A172 (cell line): ENCODE results near the gene BRD9. TPM values are rescaled to one million over a fixed set of nuclear protein-coding genes. Genes with fewer than 3 reads are reported as not detected.
"Not testable (repeated sequence)": the region's sequence is repeated elsewhere in the genome, so short reads cannot be mapped to it uniquely, and the experiment has no call there.

ENCODE experiments used
- DNase-seq: peaks from one replicate; pipeline ENCODE4 v3.0.0-alpha.2; 2015; ENCODE audit warnings: low spot score
- total RNA-seq: library from RNA; depleted of rRNA; stranded (reverse); fragments of >200 nt; shearing (Covaris generic); gene quantifications from 2 replicates; pipeline ENCODE4 v1.2.3, GENCODE V29; 2014; rRNA removed

BRD9 gene
- total RNA-seq = 29.9 and 38.8 TPM in 2 replicates

DNA sequence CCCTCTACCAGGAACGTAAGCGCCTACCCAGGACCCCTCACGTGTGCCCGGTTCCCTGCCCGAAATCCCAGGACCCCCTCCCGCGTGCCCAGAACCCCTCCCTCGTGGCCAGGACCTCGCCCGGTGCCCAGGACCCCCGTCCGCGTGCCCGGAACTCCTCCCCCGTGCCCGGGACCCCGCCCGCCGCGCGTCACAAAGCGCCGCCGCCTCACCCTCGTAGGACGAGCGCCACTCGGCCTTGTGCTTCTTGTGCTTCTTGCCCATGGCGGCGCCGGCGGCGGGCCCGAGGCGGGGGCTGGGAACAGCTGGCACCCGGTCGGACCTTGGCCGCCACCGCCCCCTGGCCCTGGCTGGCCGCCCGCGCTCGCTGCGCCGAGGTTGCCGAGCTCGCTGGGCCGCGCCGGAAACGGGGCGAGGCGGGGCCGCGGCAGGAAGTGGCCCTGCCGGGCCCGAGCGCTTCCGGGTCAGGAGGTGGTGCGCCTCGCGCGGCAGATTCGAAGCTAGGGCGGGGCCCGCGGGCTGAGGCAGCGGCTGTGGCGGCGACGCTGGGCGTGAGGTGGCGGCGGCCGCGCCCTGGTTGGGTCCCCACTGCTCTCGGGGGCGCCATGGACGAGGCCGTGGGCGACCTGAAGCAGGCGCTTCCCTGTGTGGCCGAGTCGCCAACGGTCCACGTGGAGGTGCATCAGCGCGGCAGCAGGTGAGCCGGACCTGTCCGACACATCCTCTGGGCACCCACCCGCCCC, at the start of gene BRD9, which contains the start of gene TRIP13:
Gene BRD9 (minus strand): TSS at position 408 of the 743 bp plus-strand sequence. CDS start 144 bp downstream, at position 264.
Gene TRIP13 (plus strand): TSS at position 491 of the 743 bp plus-strand sequence. CDS start 115 bp downstream, at position 606.
- peak; percentile 44 for DNase-seq

- not testable (repeated sequence) for DNase-seq
These were observed 48.1 kb upstream of the BRD9 start for GRCh38 chr5:940741-941140.

DNA sequence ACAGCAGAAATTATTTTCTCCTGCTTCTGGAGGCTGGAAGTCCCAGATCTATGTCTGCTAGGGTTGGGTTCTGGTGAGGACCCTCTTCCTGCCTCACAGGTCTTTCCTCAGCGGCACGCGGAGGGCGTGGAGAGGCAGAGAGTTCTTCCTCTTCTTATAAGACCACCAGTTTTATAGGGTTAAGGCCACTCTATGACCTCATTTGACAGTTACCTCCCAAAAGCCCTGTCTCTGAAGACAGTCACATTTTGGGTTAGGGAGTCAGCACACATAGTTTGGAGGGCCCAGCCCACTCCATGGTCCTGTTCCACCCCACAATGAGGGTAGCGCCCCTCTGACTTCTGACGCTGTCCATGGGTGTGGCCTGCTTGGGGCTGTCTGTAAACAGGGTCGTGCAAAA, 46.8 kb upstream of the BRD9 start:
- DNase-seq = no peak

DNA sequence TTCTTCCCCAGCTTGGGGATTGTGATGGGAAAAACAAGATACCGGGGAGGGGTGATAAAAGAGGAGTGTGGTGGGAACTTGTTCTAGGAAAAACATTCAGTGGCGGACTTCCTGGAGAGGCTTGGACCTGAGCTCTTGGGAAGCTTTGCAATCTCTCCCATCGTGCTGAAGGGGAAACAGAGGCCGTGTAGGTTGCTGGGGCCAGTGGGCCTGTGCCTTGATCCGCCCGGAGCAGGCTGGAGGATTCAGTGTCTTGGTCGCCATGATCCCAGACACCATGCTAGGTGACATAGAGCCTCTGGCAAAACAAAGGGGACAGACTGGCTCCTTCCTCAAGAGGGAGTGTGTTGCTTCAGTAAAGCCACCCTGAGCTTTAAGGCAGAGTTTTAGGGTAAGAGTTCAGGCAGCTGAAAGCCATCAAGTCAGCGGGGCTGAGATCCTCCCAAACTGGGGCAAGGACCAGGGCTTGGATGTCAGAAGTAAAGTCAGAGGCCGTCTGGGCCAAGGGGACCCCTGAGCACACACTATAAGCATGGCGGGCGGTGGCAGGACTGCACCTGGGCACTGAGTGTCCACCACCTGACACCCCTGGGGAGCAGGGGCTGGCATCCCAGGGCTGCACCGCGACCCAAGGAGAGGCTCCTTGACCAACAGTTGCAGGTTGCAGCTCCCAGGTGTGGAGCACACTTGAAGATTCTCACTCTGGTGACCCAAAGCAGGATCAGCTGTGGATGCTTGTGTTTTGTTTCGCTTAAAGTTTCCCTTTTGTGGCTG, 44.7 kb upstream of the BRD9 start:
- no peak for DNase-seq

GRCh38 chr5:936149-937144, 43.8 kb upstream of the BRD9 start:
- DNase-seq = no peak

- DNase-seq = no peak
These were observed 43.0 kb upstream of the BRD9 start for GRCh38 chr5:935510-936084.

GRCh38 chr5:934381-934967, 41.9 kb upstream of the BRD9 start:
- not testable (repeated sequence) for DNase-seq

DNA sequence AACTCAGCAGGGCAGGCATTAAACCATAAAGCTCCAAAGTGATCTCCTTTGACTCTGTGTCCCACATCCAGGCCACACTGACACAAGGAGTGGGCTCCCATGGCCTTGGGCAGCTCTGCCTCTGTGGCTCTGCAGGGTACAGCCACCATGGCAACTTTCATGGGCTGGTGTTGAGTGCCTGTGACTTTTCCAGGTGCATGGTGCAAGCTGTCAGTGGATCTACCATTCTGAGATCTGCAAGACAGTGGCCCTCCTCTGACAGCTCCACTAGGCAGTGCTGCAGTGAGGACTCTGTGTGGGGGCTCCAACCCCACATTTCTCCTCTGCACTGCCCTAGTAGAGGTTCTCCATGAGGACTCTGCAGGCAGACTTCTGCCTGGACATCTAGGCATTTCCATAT, 41.4 kb upstream of the BRD9 start:
- not testable (repeated sequence) for DNase-seq

GRCh38 chr5:933251-933861, 40.8 kb upstream of the BRD9 start:
- no peak for DNase-seq

GRCh38 chr5:932628-933250, 40.1 kb upstream of the BRD9 start:
- DNase-seq = no peak

DNA sequence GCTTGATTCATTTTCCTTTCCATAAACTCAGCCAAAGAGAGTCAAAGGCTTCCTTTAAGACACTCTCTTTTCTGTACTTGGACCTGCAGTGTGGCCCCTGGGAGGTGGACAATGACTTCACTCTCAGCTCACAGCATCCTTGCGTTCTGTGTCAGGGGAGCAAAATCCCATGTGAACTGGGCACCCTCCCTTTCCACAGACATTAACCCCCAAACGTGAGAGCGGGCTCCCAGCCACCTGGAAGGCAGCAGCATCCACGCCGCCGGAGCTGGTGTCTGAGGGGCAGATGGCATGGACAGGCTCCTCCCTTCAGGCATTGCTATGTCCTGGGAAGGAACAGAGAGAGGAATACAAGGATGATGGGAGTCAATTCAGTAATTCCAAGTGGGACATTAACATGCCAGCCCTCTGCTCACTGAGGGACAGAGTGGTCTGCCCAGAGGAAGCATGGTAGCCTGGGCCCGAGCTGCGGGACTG, 39.6 kb upstream of the BRD9 start:
- DNase-seq = no peak

- no peak for DNase-seq
These were observed 39.1 kb upstream of the BRD9 start for GRCh38 chr5:931570-932145.

- DNase-seq = no peak
These were observed 38.3 kb upstream of the BRD9 start for GRCh38 chr5:930866-931265.

DNA sequence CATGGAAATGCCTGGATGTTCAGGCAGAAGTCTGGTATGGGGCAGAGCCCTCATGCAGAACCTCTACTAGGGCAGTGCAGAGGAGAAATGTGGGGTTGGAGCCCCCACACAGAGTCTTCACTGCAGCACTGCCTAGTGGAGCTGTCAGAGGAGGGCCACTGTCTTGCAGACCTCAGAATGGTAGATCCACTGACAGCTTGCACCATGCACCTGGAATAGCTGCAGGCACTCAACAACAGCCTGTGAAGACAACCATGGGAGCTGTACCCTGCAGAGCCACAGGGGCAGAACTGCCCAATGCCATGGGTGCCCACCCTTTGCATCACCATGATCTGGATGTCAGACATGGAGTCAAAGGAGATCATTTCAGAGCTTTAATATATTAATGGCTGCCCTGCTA, 37.0 kb upstream of the BRD9 start:
- DNase-seq = no peak

DNA sequence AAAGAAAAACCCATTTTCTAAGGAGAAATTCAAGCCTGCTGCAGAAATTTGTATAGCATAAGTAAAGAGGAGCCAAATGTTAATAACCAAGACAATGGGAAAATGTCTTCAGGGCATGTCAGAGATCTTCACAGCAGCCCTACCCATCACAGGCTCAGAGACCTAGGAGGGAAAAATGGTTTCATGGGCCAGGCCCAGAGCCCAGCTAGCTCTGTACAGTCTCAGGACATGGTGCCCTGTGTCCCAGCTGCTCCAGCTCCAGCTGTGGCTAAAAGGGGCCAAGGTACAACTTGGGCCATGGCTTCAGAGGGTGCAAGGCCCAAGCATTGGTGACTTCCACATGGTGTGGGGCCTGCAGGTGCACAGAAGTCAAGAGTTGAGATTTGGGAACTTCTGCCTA, 36.6 kb upstream of the BRD9 start:
- not testable (repeated sequence) for DNase-seq

DNA sequence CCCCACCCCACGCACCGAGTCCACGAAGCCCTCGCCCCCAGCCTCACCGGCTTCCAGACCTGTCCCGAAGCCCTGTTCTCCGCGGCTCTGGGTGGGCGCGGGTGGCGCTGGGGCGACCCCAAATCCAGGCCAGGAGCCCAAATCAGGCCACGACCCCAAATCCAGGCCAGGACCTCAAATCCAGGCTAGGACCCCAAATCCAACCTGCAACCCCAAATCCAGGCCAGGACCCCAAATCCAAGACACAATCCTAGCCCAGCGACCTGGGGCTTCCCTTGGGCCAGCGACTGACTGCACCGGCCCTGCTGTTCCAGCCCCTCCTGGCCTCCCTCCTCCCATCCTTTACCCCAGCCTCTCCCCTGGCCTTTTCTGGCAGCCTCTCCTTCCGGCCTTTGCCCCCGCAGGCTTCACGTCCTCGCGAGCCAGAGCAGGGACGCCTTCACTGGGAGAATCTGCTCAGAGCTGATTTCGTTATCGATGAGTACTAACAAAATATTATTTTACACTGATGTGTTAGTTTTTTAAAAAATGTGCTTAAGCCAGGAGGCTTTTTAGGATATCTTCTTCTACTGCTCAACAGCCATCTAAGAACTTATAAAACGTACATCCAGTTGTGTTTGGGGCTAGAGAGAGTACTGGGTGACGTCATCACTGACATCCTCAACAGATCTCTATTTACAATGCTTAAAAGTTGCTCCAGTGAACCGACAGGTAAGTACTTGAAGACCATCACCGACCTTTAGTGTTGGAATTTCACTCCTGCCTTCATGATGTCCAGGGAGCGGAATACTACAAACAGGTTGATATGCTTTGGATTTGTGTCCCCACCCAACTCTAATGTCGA, 34.8 kb upstream of the BRD9 start:
- DNase-seq = no peak

GRCh38 chr5:926417-927171, 34.0 kb upstream of the BRD9 start:
- no peak for DNase-seq
